Neural cell (in vitro differentiated cells): Measurements from ENCODE around the gene TELO2.

Experiments
- POLR2AphosphoS5 ChIP-seq: IDR thresholded peaks from 2 replicates; pipeline ENCODE4 v1.6.1; 2012
- RAD21 ChIP-seq: fragments of 450-650 bp; conservative IDR thresholded peaks from 2 replicates; pipeline ENCODE4 v1.6.1; 2014; ENCODE audit warnings: antibody characterized with exemption, mild to moderate bottlenecking, moderate library complexity
- TF ChIP-seq, protein P1 (sequence below): fragments of 450-650 bp; IDR thresholded peaks from 2 replicates; pipeline ENCODE4 v1.5.1; 2014; ENCODE audit warnings: antibody characterized with exemption, mild to moderate bottlenecking, moderate library complexity; ENCODE audit not compliant: poor library complexity, severe bottlenecking
- TF ChIP-seq, protein P2 (sequence below): IDR thresholded peaks from 2 replicates; pipeline ENCODE4 v1.6.1; 2012; ENCODE audit warnings: borderline replicate concordance

DNA sequence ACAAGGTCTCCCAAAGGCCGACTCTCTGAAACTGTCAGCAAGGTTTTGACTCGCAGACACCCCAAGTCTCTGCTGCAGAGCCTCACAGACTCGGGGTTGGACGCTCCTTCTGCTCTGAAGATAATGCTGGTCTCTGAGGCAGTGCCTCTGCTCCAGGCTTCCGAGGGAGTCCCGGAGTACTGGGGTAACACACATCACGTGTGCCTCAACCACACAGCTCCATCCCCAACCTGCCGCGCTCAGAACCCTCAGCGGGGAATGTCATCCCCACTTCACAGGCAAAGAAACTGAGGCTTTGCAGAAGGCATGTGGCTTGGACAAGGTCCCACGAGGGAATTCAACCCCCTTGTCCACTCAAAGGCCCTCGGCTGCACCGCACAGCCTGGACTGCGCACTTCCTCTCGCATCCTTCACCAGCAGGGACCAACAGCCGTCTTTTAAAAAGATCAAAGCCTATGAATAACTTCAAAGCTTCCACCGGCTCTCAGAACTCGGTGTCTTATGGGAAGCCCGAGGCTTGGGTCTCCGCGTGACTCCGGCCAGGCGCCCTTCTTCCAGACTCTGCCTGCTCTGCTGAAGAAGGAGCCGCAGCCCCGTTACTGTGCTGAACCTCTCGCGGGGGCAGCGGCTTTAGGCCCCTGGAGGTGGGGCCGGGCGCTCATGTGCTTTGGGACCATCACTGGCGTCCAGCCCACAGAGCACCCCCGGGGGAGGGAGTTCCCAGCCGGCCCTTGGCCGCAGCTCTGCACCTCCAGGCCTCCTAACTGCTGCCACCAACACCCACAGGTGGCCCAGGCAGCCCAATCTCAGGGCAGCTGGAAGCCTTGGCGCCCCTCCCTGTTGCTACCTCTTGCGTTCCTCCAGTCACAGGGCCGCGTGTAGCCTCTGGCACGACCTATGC is 42.5 kb downstream of the TELO2 start:
- TF ChIP-seq, protein P1, sequence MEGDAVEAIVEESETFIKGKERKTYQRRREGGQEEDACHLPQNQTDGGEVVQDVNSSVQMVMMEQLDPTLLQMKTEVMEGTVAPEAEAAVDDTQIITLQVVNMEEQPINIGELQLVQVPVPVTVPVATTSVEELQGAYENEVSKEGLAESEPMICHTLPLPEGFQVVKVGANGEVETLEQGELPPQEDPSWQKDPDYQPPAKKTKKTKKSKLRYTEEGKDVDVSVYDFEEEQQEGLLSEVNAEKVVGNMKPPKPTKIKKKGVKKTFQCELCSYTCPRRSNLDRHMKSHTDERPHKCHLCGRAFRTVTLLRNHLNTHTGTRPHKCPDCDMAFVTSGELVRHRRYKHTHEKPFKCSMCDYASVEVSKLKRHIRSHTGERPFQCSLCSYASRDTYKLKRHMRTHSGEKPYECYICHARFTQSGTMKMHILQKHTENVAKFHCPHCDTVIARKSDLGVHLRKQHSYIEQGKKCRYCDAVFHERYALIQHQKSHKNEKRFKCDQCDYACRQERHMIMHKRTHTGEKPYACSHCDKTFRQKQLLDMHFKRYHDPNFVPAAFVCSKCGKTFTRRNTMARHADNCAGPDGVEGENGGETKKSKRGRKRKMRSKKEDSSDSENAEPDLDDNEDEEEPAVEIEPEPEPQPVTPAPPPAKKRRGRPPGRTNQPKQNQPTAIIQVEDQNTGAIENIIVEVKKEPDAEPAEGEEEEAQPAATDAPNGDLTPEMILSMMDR, result no peak
- TF ChIP-seq, protein P2, sequence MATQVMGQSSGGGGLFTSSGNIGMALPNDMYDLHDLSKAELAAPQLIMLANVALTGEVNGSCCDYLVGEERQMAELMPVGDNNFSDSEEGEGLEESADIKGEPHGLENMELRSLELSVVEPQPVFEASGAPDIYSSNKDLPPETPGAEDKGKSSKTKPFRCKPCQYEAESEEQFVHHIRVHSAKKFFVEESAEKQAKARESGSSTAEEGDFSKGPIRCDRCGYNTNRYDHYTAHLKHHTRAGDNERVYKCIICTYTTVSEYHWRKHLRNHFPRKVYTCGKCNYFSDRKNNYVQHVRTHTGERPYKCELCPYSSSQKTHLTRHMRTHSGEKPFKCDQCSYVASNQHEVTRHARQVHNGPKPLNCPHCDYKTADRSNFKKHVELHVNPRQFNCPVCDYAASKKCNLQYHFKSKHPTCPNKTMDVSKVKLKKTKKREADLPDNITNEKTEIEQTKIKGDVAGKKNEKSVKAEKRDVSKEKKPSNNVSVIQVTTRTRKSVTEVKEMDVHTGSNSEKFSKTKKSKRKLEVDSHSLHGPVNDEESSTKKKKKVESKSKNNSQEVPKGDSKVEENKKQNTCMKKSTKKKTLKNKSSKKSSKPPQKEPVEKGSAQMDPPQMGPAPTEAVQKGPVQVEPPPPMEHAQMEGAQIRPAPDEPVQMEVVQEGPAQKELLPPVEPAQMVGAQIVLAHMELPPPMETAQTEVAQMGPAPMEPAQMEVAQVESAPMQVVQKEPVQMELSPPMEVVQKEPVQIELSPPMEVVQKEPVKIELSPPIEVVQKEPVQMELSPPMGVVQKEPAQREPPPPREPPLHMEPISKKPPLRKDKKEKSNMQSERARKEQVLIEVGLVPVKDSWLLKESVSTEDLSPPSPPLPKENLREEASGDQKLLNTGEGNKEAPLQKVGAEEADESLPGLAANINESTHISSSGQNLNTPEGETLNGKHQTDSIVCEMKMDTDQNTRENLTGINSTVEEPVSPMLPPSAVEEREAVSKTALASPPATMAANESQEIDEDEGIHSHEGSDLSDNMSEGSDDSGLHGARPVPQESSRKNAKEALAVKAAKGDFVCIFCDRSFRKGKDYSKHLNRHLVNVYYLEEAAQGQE, result no peak
- TF ChIP-seq POLR2AphosphoS5, result no peak
- no peak for TF ChIP-seq RAD21
